Stimulated activated CD4-positive, alpha-beta T cell treated with anti-CD3 and anti-CD28 coated beads, Interleukin-12 subunit alpha, Interleukin-12 subunit beta, amount 100 ng/mL, for 24 hours (primary cell): ENCODE data around the gene NET1.
"Not testable (repeated sequence)": the region's sequence is repeated elsewhere in the genome, so short reads cannot be mapped to it uniquely, and the experiment has no call there.

Source experiments
- DNase-seq, 2 experiments: peaks; one replicate each; pipeline ENCODE4 v3.0.0-alpha.2; 2020; ENCODE audit warnings: low read depth in 2 of 2

Gene NET1

GRCh38 chr10:5465976-5466450 is 53.7 kb downstream of the NET1 start:
- no peak for DNase-seq

DNA sequence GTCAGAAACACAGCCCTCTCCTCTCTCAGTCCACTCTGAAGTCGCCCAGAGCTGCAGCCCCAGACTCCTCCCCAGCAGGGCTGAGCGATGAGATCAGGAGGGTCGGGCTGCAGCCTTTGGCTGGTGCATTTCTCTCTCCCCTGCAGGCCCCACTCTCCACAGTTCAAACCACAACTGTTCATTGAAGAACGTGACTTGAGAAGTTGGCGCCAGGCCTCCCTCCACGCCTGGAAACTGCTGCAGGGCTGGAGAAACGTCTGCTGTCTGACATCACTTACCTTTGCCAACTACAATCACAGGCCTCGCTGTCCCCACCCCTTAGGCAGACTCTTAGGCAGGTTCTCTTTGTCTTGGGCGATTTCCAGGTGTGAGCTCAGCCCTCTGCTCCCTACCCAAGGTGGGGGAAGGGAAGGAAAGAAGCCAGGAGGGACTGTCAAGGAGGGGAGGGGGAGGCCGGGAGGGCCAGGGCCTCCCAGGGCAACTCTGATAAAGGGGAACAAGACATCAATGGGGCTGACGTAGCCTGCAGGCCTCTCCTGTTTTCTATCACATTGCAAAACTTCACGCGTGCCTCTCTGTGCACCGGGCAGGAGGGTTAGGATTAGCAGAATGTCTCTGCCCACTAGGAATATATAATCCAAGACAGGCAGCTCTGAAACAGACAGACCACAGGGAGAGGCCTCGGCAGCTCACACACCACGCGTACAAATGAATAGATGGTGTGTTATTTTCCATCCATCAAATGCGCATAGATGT is 54.3 kb downstream of the NET1 start:
- DNase-seq = no peak

DNA sequence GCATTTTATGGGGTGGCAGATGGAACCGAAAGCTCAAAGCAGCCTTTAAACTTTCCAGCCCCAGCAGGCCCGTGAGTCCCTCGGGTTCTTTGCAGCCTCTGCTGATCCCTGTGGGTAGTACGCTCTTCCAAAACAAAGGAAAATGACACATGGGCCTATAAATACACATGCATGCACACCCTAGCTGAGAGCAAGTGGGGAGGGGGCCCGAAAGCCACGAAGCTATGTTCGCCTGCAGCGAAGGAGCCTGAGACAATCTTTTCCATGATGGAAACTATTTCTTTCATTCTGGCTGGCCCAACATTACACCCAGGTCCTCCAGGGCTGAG is 54.8 kb downstream of the NET1 start:
- no peak for DNase-seq

- no peak for DNase-seq
These were observed 55.4 kb downstream of the NET1 start for GRCh38 chr10:5467634-5468255.

- no peak for DNase-seq
These were observed 56.1 kb downstream of the NET1 start for GRCh38 chr10:5468262-5469106.

GRCh38 chr10:5469353-5470061 is 57.1 kb downstream of the NET1 start:
- DNase-seq = no peak

- DNase-seq = no peak
These were observed 57.9 kb downstream of the NET1 start for GRCh38 chr10:5470062-5470751.

DNA sequence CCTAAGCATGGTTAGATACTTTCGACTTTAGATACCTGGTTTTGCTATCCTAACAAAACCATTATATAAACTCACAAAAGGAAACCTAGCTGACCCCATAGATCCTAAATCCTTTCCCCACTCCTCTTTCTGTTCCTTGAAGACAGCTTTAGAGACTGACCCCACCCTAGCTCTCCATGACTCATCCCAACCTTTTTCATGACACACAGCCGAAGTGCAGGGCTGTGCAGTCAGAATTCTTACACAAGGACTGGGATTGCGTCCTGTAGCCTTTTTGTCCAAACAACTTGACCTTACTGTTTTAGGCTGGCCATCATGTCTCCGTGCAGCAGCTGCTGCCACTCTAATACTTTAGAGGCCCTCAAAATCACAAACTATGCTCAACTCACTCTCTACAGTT is 62.3 kb downstream of the NET1 start:
- DNase-seq = not testable (repeated sequence)

- not testable (repeated sequence) for DNase-seq
These were observed 62.7 kb downstream of the NET1 start for GRCh38 chr10:5475088-5475487.

DNA sequence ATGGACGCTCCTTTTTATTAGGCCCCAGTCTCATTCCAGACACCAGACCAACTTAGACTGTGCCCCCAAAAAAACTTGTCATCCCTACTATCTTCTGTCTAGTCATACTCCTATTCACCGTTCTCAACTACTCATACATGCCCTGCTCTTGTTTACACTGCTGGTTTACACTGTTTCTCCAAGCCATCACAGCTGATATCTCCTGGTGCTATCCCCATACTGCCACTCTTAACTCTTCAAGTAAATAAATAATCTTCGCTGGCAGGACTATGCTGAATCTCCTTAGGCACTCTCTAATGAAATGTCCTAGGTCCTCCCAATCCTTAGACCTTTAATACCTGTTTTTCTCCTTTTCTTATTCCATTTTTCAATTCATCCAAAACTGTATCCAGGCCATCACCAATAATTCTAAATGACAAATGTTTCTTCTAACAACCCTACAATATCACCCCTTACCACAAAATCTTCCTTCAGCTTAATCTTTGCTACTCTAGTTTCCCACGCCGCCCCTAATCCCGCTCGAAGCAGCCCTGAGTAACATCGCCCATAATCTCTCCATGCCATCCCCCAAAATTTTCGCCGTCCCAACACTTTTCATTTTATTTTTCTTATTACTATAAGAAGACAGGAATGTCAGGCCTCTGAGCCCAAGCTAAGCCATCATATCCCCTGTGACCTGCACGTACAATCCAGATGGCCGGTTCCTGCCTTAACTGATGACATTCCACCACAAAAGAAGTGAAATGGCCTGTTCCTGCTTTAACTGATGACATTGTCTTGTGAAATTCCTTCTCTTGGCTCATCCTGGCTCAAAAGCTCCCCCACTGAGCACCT is 63.8 kb downstream of the NET1 start:
- not testable (repeated sequence) for DNase-seq

- no peak for DNase-seq
These were observed 64.7 kb downstream of the NET1 start for GRCh38 chr10:5476918-5477525.

GRCh38 chr10:5477948-5478693 is 65.8 kb downstream of the NET1 start:
- no peak for DNase-seq

DNA sequence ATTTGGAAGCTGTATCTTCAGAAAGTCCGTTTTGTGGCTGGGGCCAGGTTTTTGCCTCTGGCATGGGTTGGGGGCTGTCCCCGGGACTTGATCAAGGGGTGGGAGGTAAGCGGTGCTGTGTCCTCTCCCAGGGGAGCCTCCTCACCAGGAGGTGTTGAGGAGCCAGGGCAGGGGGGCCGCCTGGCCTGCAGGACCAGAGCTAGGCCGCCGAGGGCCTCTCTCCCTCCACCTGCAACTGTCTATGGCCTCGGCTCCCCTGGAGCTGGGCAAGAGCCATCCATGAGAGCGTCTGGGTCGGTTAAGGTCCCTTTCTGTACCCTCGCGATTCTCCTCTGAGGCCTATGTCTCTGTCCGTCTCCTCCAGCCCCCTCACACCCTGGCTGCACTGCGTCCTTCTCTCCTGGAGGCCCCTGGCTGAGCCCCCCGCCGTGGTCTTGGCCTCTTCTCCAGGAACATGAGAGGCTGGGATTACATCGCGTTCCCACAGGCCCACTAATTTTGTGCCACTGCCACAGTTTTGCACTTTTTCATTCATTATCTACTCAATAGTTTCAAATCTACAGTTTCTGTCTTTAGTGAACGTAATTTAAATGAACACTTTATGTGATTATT is 66.4 kb downstream of the NET1 start:
- no peak for DNase-seq

DNA sequence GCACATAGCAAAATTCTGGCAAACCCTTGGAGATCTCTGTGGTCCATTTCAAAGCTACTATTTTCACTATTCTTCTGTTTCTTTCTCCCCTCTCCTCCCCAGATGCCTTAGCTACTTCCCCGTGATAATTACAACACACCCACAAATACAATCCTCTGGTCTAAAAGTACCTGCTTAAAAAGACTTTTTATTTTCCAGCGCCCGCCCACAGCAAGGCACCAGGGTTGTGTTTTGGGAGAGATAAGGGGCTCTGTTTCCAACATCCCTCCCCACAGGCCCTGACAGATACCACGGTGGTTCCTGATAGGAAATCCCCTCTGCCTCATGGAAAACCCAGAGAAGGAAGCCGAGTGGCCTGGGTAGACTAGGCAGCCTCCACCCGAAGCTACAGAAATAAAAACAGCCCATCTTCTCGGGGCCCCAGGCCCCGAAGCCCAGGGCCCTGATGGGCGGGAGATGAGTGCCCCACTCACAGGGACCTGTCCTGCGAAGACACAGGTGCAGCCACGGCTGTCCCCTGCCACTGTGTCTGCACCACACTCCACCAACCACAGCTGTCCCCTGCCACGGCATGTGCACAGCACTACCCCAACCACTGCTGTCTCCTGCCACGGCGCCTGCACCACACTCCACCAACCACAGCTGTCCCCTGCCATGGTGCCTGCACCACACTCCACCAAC is 67.3 kb downstream of the NET1 start:
- no peak for DNase-seq

- DNase-seq = no peak
These were observed 68.0 kb downstream of the NET1 start for GRCh38 chr10:5480162-5480941.

DNA sequence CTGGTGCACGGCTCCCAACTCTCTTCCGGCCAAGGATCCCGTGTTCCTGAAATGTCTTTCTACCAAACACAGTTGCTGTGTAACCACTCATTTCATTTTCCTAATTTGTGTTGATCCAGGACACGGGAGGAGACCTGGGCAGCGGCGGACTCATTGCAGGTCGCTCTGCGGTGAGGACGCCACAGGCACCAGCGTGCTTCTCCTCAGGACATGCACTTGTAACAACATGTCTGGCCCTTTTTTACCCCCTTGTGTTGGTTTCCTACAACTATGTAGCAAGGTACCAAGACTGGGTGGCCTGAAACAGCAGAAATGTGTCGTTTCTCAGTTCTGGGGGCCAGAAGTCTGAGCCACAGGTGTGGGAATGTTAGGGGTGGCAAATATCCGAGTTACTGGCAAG is 68.8 kb downstream of the NET1 start:
- DNase-seq = no peak

- no peak for DNase-seq
These were observed 69.7 kb downstream of the NET1 start for GRCh38 chr10:5482016-5482415.

DNA sequence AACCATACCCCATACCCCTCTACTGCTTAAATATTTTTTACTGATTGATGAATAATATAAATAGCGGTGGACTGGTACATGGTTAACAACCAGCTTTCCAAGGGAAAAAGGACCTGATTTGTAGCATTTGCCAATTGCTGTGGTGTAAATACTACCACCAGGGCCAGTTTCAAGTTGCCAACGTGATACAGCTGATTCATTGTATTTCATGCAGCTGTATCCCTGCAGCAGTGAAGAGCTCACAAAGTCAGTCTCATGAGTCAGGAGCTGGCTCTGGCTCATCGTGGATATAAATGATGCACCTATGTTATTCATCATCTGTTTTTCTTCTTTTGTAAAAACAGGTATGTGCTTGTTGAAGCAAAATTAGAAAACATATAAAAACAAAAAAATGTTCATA is 71.8 kb downstream of the NET1 start:
- DNase-seq = no peak
